ENCODE results near the gene PRKAG1. TPM values are rescaled to one million over a fixed set of nuclear protein-coding genes. Genes with fewer than 3 reads are reported as not detected.

PRKAG1 gene
- total RNA-seq, 2 donors from 2014 or later = 53.9 to 55.4 TPM

- peaks cover 23 to 59% of the 10 kb centered on the region in 2 donors for H3K36me3 ChIP-seq
- no peak for DNase-seq (ENCODE audit: low spot score)
- H3K4me3 ChIP-seq = no peak overlapping the region
- no peaks in the 10 kb centered on the region for H3K27me3 ChIP-seq (replicated peaks; ENCODE audit: insufficient read depth)
- TF ChIP-seq POLR2AphosphoS5 (IDR thresholded peaks at IDR 0.05) (no peak), CTCF (IDR thresholded peaks at IDR 0.05) (no peak), POLR2A (IDR thresholded peaks at IDR 0.05) (no peak)
- 92% methylated on average over 19 of the region's 20 CpGs for WGBS
- no peak overlapping the region for H3K27ac ChIP-seq
- intact Hi-C loops (cut with DNase I) = no loop called here
- H3K9me3 ChIP-seq = no peaks in the 10 kb centered on the region
- no peaks in the 10 kb centered on the region for H3K4me1 ChIP-seq (replicated peaks)
These were observed 19.8 kb upstream of the PRKAG1 start for GRCh38 chr12:49038291-49038955.

GRCh38 chr12:49037947-49038237 lies 19.3 kb upstream of the PRKAG1 start:
- WGBS = 81% methylated on average over 7 of the region's 7 CpGs
- Histone ChIP-seq H3K27ac (no peak overlapping the region), H3K4me3 (no peak overlapping the region), H3K36me3 (peaks cover 20 to 57% of the 10 kb centered on the region in 2 donors), H3K27me3 (replicated peaks; ENCODE audit: insufficient read depth) (no peaks in the 10 kb centered on the region), H3K9me3 (no peaks in the 10 kb centered on the region), H3K4me1 (replicated peaks) (no peaks in the 10 kb centered on the region)
- no peak for DNase-seq (ENCODE audit: low spot score)
- no peak for TF ChIP-seq POLR2A (IDR thresholded peaks at IDR 0.05)
- TF ChIP-seq POLR2AphosphoS5 (IDR thresholded peaks at IDR 0.05) = no peak
- no peak for TF ChIP-seq CTCF (IDR thresholded peaks at IDR 0.05)
- intact Hi-C loops (cut with DNase I) = no loop called here

- intact Hi-C loops (cut with DNase I) = no loop called here
- 94% methylated on average over 9 of the region's 9 CpGs for WGBS
- H3K27ac ChIP-seq = no peak overlapping the region
- H3K27me3 ChIP-seq (replicated peaks; ENCODE audit: insufficient read depth) = no peaks in the 10 kb centered on the region
- no peak overlapping the region for H3K4me3 ChIP-seq
- DNase-seq (ENCODE audit: low spot score) = no peak
- TF ChIP-seq POLR2AphosphoS5 (IDR thresholded peaks at IDR 0.05) = no peak
- H3K9me3 ChIP-seq = no peaks in the 10 kb centered on the region
- peaks cover 14 to 53% of the 10 kb centered on the region in 2 donors for H3K36me3 ChIP-seq
- H3K4me1 ChIP-seq (replicated peaks) = no peaks in the 10 kb centered on the region
These were observed 18.8 kb upstream of the PRKAG1 start for GRCh38 chr12:49037111-49037946.

GRCh38 chr12:49036029-49036428 lies 17.5 kb upstream of the PRKAG1 start:
- 88% methylated on average over 4 of the region's 4 CpGs for WGBS
- Histone ChIP-seq H3K4me1 (replicated peaks) (no peaks in the 10 kb centered on the region), H3K36me3 (peaks cover 7 to 48% of the 10 kb centered on the region in 2 donors), H3K27me3 (replicated peaks; ENCODE audit: insufficient read depth) (no peaks in the 10 kb centered on the region), H3K27ac (no peak overlapping the region), H3K9me3 (no peaks in the 10 kb centered on the region), H3K4me3 (no peak overlapping the region)
- no peak for DNase-seq (ENCODE audit: low spot score)
- TF ChIP-seq CTCF (IDR thresholded peaks at IDR 0.05) (no peak), POLR2A (IDR thresholded peaks at IDR 0.05) (no peak), POLR2AphosphoS5 (IDR thresholded peaks at IDR 0.05) (no peak)
- intact Hi-C loops (cut with DNase I) = no loop called here

- Histone ChIP-seq H3K9me3 (no peaks in the 10 kb centered on the region), H3K27ac (no peak overlapping the region), H3K4me3 (no peak overlapping the region), H3K27me3 (replicated peaks; ENCODE audit: insufficient read depth) (no peaks in the 10 kb centered on the region), H3K36me3 (peaks cover 0 to 32% of the 10 kb centered on the region in 2 donors), H3K4me1 (replicated peaks) (no peaks in the 10 kb centered on the region)
- no peak for DNase-seq (ENCODE audit: low spot score)
- TF ChIP-seq CTCF (IDR thresholded peaks at IDR 0.05) (no peak), POLR2AphosphoS5 (IDR thresholded peaks at IDR 0.05) (no peak), POLR2A (IDR thresholded peaks at IDR 0.05) (no peak)
- intact Hi-C loops (cut with DNase I) = no loop called here
- WGBS = 81% methylated on average over 4 of the region's 4 CpGs
These were observed 15.7 kb upstream of the PRKAG1 start for GRCh38 chr12:49034286-49034622.
